Vagina (tissue), 2 donors: ENCODE measurements around the gene AGPAT2.

ENCODE experiments used
- POLR2A ChIP-seq, 2 donors: fragments of 450-650 bp; IDR thresholded peaks; one replicate each; pipeline ENCODE4 v1.6.1; 2017; ENCODE audit warnings: antibody characterized with exemption in 2 of 2, mild to moderate bottlenecking in 2 of 2, moderate library complexity in 2 of 2
- POLR2AphosphoS5 ChIP-seq, 2 donors: sonication (generic); formaldehyde crosslinking; IDR thresholded peaks; one replicate each; pipeline ENCODE4 v1.9.0; 2017; ENCODE audit warnings: antibody characterized with exemption in 2 of 2, mild to moderate bottlenecking in 2 of 2, low read depth in 1 of 2; ENCODE audit not compliant: insufficient read depth in 1 of 2
- TF ChIP-seq, protein P1 (sequence below), 3 experiments: fragments of 450-650 bp in 2 of 3; fragments of 200-600 bp in 1 of 3; sonication (generic) in 1 of 3; IDR thresholded peaks; one replicate each; pipeline ENCODE4 v1.5.1; 2017 to 2019; ENCODE audit warnings: antibody characterized with exemption in 3 of 3, mild to moderate bottlenecking in 2 of 3, moderate library complexity in 2 of 3

DNA sequence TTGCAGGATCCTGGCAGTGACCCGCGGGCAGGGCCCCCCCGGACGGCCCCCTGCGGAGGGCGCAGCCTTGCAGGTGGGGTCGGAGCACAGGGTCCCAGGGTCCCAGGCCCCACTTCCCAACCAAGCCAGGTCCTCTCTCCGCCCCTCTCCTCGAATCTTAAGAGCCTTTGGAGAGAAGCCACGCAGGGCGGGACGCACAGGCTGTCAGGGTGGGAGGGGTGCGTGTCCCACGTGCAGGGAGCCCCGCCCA lies 43.0 kb downstream of the AGPAT2 start:
- TF ChIP-seq, protein P1, sequence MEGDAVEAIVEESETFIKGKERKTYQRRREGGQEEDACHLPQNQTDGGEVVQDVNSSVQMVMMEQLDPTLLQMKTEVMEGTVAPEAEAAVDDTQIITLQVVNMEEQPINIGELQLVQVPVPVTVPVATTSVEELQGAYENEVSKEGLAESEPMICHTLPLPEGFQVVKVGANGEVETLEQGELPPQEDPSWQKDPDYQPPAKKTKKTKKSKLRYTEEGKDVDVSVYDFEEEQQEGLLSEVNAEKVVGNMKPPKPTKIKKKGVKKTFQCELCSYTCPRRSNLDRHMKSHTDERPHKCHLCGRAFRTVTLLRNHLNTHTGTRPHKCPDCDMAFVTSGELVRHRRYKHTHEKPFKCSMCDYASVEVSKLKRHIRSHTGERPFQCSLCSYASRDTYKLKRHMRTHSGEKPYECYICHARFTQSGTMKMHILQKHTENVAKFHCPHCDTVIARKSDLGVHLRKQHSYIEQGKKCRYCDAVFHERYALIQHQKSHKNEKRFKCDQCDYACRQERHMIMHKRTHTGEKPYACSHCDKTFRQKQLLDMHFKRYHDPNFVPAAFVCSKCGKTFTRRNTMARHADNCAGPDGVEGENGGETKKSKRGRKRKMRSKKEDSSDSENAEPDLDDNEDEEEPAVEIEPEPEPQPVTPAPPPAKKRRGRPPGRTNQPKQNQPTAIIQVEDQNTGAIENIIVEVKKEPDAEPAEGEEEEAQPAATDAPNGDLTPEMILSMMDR (IDR thresholded peaks at IDR 0.05) = no peak
- TF ChIP-seq POLR2AphosphoS5 (IDR thresholded peaks at IDR 0.05; ENCODE audit: insufficient read depth in 1 of 2, low read depth in 1 of 2) (no peak), POLR2A (IDR thresholded peaks at IDR 0.05) (no peak)
